Sigmoid colon (tissue), 7 donors: ENCODE results near the gene HHIP. TPM values are rescaled to one million over a fixed set of nuclear protein-coding genes. Genes with fewer than 3 reads are reported as not detected.
A peak's percentile ranks its signal among the peaks of the same experiment; 100 is the strongest.

Source experiments
- DNase-seq: peaks from one replicate; pipeline ENCODE4 v3.0.0-alpha.2; 2019
- H3K27ac ChIP-seq, 4 donors: fragments of 200-600 bp; sonication (generic); one replicate each; pipeline ENCODE4 v1.5.1; 2016 to 2019; ENCODE audit warnings: mild to moderate bottlenecking in 1 of 4
- H3K27me3 ChIP-seq, 3 donors: fragments of 200-600 bp; sonication (generic); one replicate each; pipeline ENCODE4 v1.5.1; 2019; ENCODE audit warnings: mild to moderate bottlenecking in 1 of 3
- H3K36me3 ChIP-seq, 4 donors: fragments of 200-600 bp; sonication (generic); one replicate each; pipeline ENCODE4 v1.5.1; 2016 to 2019
- H3K4me1 ChIP-seq, 4 donors: fragments of 200-600 bp; sonication (generic); one replicate each; pipeline ENCODE4 v1.5.1; 2017 to 2019
- H3K4me3 ChIP-seq, 4 donors: fragments of 200-600 bp; sonication (generic); one replicate each; pipeline ENCODE4 v1.5.1; 2017 to 2019; ENCODE audit warnings: mild to moderate bottlenecking in 2 of 4, moderate library complexity in 1 of 4
- H3K9me3 ChIP-seq, 4 donors: fragments of 200-600 bp in 3 of 4; sonication (generic) in 3 of 4; one replicate each; pipeline versions ENCODE4 v1.5.1 to v1.6.1; 2013 to 2019
- CTCF ChIP-seq, 4 experiments: fragments of 450-650 bp in 3 of 4; fragments of 200-600 bp in 1 of 4; IDR thresholded peaks; one replicate each; pipeline ENCODE4 v1.5.1; 2016 to 2019; ENCODE audit warnings: antibody characterized with exemption in 4 of 4, mild to moderate bottlenecking in 3 of 4, moderate library complexity in 2 of 4
- EP300 ChIP-seq, 4 donors: sonication (generic); formaldehyde crosslinking; IDR thresholded peaks; one replicate each; pipeline ENCODE4 v1.6.1; 2017; ENCODE audit warnings: antibody characterized with exemption in 4 of 4
- POLR2A ChIP-seq, 2 donors: fragments of 450-650 bp; IDR thresholded peaks; one replicate each; pipeline ENCODE4 v1.6.1; 2016; ENCODE audit warnings: antibody characterized with exemption in 2 of 2, mild to moderate bottlenecking in 2 of 2, moderate library complexity in 2 of 2
- POLR2AphosphoS5 ChIP-seq, 4 donors: sonication (generic); formaldehyde crosslinking; IDR thresholded peaks; one replicate each; pipeline ENCODE4 v1.6.1; 2017; ENCODE audit warnings: antibody characterized with exemption in 4 of 4
- WGBS, 2 donors: extraction: QIAGEN DNeasy Blood & Tissue Kit; methylation state at CpG; one replicate each; pipeline ENCODE4 v1.1.7; 2013; 5-methylcytosine and 5-hydroxymethylcytosine counted together
- intact Hi-C: fragments of 100-400 bp; cut with DNase I; formaldehyde crosslinking; loops from one replicate; pipeline ENCODE4 v1.15.1; 2023
- polyA plus RNA-seq, 3 donors: library from polyadenylated mRNA; stranded (reverse); fragments of 200-250 nt; gene quantifications; one replicate each; pipeline ENCODE4 v1.2.3, GENCODE V29; 2013
- total RNA-seq, 4 donors: library from RNA; depleted of rRNA; stranded (reverse); fragments of >200 nt; gene quantifications; one replicate each; pipeline ENCODE4 v1.1.0, GENCODE V29; 2016
- donor health status: healthy with polysubstance abuse.
- donor health status: Bipolar disorder and iron deficiency.
- donor health status: healthy.

The HHIP gene
- total RNA-seq (1 to 10 TPM in 1 of 4 donors, under 1 TPM in 2, not detected in 1; 0.16 to 2.1 (median 0.55) TPM), polyA plus RNA-seq (1 to 10 TPM in 1 of 3 donors, under 1 TPM in 2; 0.50 to 1.6 (median 0.60) TPM)

- Histone ChIP-seq H3K27ac (no peak within 1 kb of the TSS), H3K4me3 (peak within 1 kb of the TSS; percentile 19 to 56 (median 50)), H3K4me1 (peaks cover 0 to 23% (median 21%) of the 10 kb centered on the region in 4 donors), H3K36me3 (no peaks in the 10 kb centered on the region), H3K27me3 (peaks cover 3 to 58% (median 11%) of the 10 kb centered on the region in 3 donors), H3K9me3 (no peaks in the 10 kb centered on the region)
- intact Hi-C loops, result no loop called here
- 1% methylated on average over 79 of the region's 79 CpGs for WGBS, 2 donors
- TF ChIP-seq POLR2AphosphoS5 (IDR thresholded peaks at IDR 0.05) (no peak), EP300 (IDR thresholded peaks at IDR 0.05) (no peak), CTCF (IDR thresholded peaks at IDR 0.05) (no peak), POLR2A (IDR thresholded peaks at IDR 0.05) (no peak)
- peak; percentile 62 for DNase-seq
Observed at GRCh38 chr4:144645631-144646522, at the start of gene HHIP. HHIP (plus strand) TSS chr4:144646156; CDS start chr4:144646676, 520 bp downstream.

GRCh38 chr4:144597171-144597570 is 48.8 kb upstream of the HHIP start:
- Histone ChIP-seq H3K9me3 (no peaks in the 10 kb centered on the region), H3K4me3 (no peak overlapping the region), H3K4me1 (no peaks in the 10 kb centered on the region), H3K27ac (no peak overlapping the region), H3K36me3 (no peaks in the 10 kb centered on the region), H3K27me3 (no peaks in the 10 kb centered on the region)
- WGBS, 2 donors, result 94 to 95% methylated on average over 4 of the region's 4 CpGs
- intact Hi-C loops, result no loop called here
- TF ChIP-seq POLR2A (IDR thresholded peaks at IDR 0.05), result no peak
- no peak for TF ChIP-seq CTCF (IDR thresholded peaks at IDR 0.05)
- no peak for TF ChIP-seq POLR2AphosphoS5 (IDR thresholded peaks at IDR 0.05)
- TF ChIP-seq EP300 (IDR thresholded peaks at IDR 0.05), result no peak
- no peak for DNase-seq

GRCh38 chr4:144599621-144600020 is 46.3 kb upstream of the HHIP start:
- Histone ChIP-seq H3K4me3 (no peak overlapping the region), H3K4me1 (no peaks in the 10 kb centered on the region), H3K9me3 (no peaks in the 10 kb centered on the region), H3K27me3 (no peaks in the 10 kb centered on the region), H3K27ac (no peak overlapping the region), H3K36me3 (no peaks in the 10 kb centered on the region)
- intact Hi-C loops, result no loop called here
- 2 to 34% methylated on average over 1 of the region's 1 CpG for WGBS, 2 donors
- no peak for TF ChIP-seq POLR2A (IDR thresholded peaks at IDR 0.05)
- TF ChIP-seq EP300 (IDR thresholded peaks at IDR 0.05), result no peak
- TF ChIP-seq CTCF (IDR thresholded peaks at IDR 0.05), result no peak
- no peak for TF ChIP-seq POLR2AphosphoS5 (IDR thresholded peaks at IDR 0.05)
- no peak for DNase-seq

- intact Hi-C loops, result no loop called here
- Histone ChIP-seq H3K9me3 (no peaks in the 10 kb centered on the region), H3K27ac (no peak overlapping the region), H3K27me3 (no peaks in the 10 kb centered on the region), H3K4me1 (no peaks in the 10 kb centered on the region), H3K36me3 (no peaks in the 10 kb centered on the region), H3K4me3 (no peak overlapping the region)
- TF ChIP-seq EP300 (IDR thresholded peaks at IDR 0.05) (no peak), POLR2A (IDR thresholded peaks at IDR 0.05) (no peak), CTCF (IDR thresholded peaks at IDR 0.05) (no peak), POLR2AphosphoS5 (IDR thresholded peaks at IDR 0.05) (no peak)
- DNase-seq, result no peak
Observed at GRCh38 chr4:144611850-144612249, 34.1 kb upstream of the HHIP start.
